ENCODE measurements around the gene PLXNA1.

GRCh38 chr3:126967386-126967785 lies 15.5 kb upstream of the PLXNA1 start:
- TF ChIP-seq EZH2 (IDR thresholded peaks at IDR 0.05; ENCODE audit: borderline replicate concordance, low read depth, low read length, severe bottlenecking) (no peak), CTCF (IDR thresholded peaks at IDR 0.05; ENCODE audit: borderline replicate concordance, extremely low read depth, low read length, poor library complexity, severe bottlenecking) (no peak)

Measured in DND-41 (cell line).